Measurements from ENCODE around the gene HSD17B8. TPM values are rescaled to one million over a fixed set of nuclear protein-coding genes. Genes with fewer than 3 reads are reported as not detected.

HSD17B8 gene
- 10 to 100 TPM; 35.8 to 36.0 TPM for total RNA-seq

- ATAC-seq (replicated peaks in 1 of 2) (peak; percentile 54 to 57), DNase-seq (peak; percentile 93 to 97)
- Mint-ChIP-seq H3K36me3 (ENCODE audit: insufficient read depth in 2 of 2) (peaks cover 22 to 25% of the 10 kb centered on the region in 2 donors), H3K4me1 (ENCODE audit: low read depth) (peaks cover 67% of the 10 kb centered on the region), H3K27ac (peak within 1 kb of the TSS; percentile 85), H3K27me3 (ENCODE audit: low read depth) (no peaks in the 10 kb centered on the region), H3K9me3 (no peaks in the 10 kb centered on the region), H3K4me3 (peak within 1 kb of the TSS; percentile 98 to 100)
Observed at GRCh38 chr6:33204415-33205190, at the start of gene HSD17B8. TSS of gene HSD17B8 (plus strand) at chr6:33204655. CDS start at chr6:33204669, 14 bp downstream.

- Mint-ChIP-seq H3K27ac (no peak overlapping the region), H3K36me3 (ENCODE audit: insufficient read depth in 2 of 2) (peaks cover 3 to 4% of the 10 kb centered on the region in 2 donors), H3K27me3 (ENCODE audit: low read depth) (no peaks in the 10 kb centered on the region), H3K4me1 (ENCODE audit: low read depth) (peaks cover 7% of the 10 kb centered on the region), H3K9me3 (peaks cover 0 to 4% of the 10 kb centered on the region in 2 donors), H3K4me3 (no peak overlapping the region)
- DNase-seq (no peak), ATAC-seq (replicated peaks in 1 of 2) (no peak)
Observed at GRCh38 chr6:33156561-33156960, 47.9 kb upstream of the HSD17B8 start.

DNA sequence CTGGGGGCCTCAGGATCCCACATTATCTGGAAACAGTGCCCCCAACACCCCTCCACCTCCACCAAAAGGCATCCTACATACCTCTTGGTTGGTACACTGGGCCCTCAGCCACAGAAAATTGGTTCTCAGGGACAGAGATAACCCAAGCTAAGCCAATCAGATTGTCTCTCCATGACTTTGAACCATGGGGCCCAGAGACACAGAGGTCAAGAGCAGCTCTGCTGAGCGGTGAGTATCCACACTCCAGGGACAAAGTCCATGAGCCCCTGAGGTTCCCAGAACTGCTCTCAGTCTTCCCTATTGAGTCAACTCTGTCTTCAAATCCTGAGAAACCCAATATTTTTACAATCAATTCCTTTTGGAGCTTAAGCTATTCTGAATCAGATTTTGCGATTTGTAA lies 47.5 kb upstream of the HSD17B8 start:
- ATAC-seq (replicated peaks in 1 of 2) (no peak), DNase-seq (no peak)
- peaks cover 12% of the 10 kb centered on the region for H3K4me1 Mint-ChIP-seq (ENCODE audit: low read depth)
- H3K27ac Mint-ChIP-seq = no peak overlapping the region
- H3K9me3 Mint-ChIP-seq = peaks cover 0 to under 1% of the 10 kb centered on the region in 2 donors
- peaks cover under 1% of the 10 kb centered on the region in 2 donors for H3K36me3 Mint-ChIP-seq (ENCODE audit: insufficient read depth in 2 of 2)
- H3K4me3 Mint-ChIP-seq = no peak overlapping the region
- H3K27me3 Mint-ChIP-seq (ENCODE audit: low read depth) = no peaks in the 10 kb centered on the region

GRCh38 chr6:33160096-33160495 lies 44.4 kb upstream of the HSD17B8 start:
- Mint-ChIP-seq H3K36me3 (ENCODE audit: insufficient read depth in 2 of 2) (no peaks in the 10 kb centered on the region), H3K27ac (no peak overlapping the region), H3K4me3 (no peak overlapping the region), H3K9me3 (no peaks in the 10 kb centered on the region), H3K4me1 (ENCODE audit: low read depth) (peaks cover 14% of the 10 kb centered on the region), H3K27me3 (ENCODE audit: low read depth) (no peaks in the 10 kb centered on the region)
- DNase-seq = no peak
- no peak for ATAC-seq (replicated peaks in 1 of 2)

GRCh38 chr6:33160728-33161344 lies 43.6 kb upstream of the HSD17B8 start:
- H3K27ac Mint-ChIP-seq = no peak overlapping the region
- DNase-seq = peak in 1 of 2 donors; percentile 28
- H3K27me3 Mint-ChIP-seq (ENCODE audit: low read depth) = no peaks in the 10 kb centered on the region
- H3K9me3 Mint-ChIP-seq = no peaks in the 10 kb centered on the region
- peak overlapping the region; percentile 84 to 89 for H3K4me3 Mint-ChIP-seq
- no peaks in the 10 kb centered on the region for H3K36me3 Mint-ChIP-seq (ENCODE audit: insufficient read depth in 2 of 2)
- H3K4me1 Mint-ChIP-seq (ENCODE audit: low read depth) = peaks cover 14% of the 10 kb centered on the region
- peak in 1 of 2 donors; percentile 33 for ATAC-seq (replicated peaks in 1 of 2)

DNA sequence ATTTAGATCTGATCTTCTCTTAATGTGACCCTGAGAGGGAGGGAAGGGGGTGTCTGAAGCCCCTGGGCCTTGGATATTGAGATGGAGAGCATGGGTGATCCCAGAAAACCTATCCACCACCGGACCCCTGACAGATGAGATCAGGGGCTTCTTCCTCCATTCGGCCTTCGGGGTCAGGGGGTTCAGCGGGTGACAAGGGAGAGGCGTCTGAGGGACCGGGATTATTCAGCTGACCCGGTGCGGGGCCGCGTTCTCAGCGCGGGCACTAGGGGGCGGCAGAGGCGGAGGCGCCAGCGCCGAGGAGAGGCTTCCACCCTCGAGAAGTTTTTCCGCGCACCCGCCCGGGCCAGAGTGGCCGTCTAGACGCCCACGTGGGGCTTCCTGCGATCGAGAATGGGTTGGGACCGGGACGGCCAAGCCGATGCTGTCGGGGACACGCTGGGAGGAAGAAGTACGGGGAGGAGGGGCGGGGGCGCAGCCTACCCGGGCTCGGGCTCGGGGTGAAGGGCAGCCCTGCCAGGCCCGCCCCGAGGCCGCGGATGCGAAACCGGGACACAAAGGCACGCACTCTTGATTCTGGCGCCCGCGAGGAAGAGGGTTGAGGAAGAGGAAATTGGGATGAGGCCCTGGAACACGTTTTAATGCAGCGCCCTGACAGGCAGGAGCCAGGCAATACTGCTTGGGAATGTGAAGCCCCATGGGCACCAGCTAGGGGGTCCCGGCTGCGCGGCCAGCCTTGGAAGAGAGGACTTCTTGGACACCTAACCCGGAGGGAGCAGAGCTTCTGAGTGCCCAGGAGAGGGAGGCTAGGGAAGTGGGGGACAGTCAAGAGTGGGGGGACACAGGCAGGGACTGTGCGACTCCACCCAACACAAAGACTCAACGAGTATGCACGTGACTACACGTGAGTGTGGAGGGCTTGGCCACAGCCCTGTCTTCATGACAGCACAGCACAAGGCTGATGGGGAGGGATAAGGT lies 42.8 kb upstream of the HSD17B8 start:
- peaks cover 14% of the 10 kb centered on the region for H3K4me1 Mint-ChIP-seq (ENCODE audit: low read depth)
- H3K27ac Mint-ChIP-seq = no peak overlapping the region
- DNase-seq = peak; percentile 86 to 92

GRCh38 chr6:33163540-33163939 lies 40.9 kb upstream of the HSD17B8 start:
- Mint-ChIP-seq H3K27ac (no peak overlapping the region), H3K27me3 (ENCODE audit: low read depth) (no peaks in the 10 kb centered on the region), H3K4me1 (ENCODE audit: low read depth) (peaks cover 14% of the 10 kb centered on the region), H3K9me3 (no peaks in the 10 kb centered on the region), H3K36me3 (ENCODE audit: insufficient read depth in 2 of 2) (no peaks in the 10 kb centered on the region), H3K4me3 (no peak overlapping the region)
- DNase-seq = no peak
- no peak for ATAC-seq (replicated peaks in 1 of 2)

More for the DNA sequence above, 42.8 kb upstream of the HSD17B8 start:
- peak; percentile 93 to 95 for ATAC-seq (replicated peaks in 1 of 2)
- Mint-ChIP-seq H3K9me3 (no peaks in the 10 kb centered on the region), H3K27me3 (ENCODE audit: low read depth) (no peaks in the 10 kb centered on the region), H3K36me3 (ENCODE audit: insufficient read depth in 2 of 2) (no peaks in the 10 kb centered on the region), H3K4me3 (peak overlapping the region; percentile 84 to 89)

DNA sequence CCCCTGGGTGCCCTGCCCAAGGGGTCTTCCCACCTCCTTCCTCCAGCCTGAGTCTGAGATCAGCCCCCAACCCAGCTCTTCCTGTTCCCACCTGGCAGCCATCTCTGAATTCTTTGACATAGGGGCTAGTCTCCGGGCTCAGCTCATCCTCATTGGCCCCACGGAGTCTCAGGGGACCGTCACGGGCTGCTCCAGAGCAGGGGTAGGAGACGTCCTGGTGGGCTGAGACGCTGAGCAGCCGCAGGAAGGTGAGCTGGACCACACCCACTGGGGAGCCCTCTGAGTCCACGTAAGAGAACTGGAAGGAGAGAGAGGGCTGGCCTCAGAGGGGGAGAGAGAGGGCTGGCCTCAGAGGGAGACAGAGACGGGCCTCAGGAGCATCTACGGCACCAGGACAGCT lies 40.3 kb upstream of the HSD17B8 start:
- H3K27me3 Mint-ChIP-seq (ENCODE audit: low read depth) = no peaks in the 10 kb centered on the region
- ATAC-seq (replicated peaks in 1 of 2) (no peak), DNase-seq (no peak)
- H3K27ac Mint-ChIP-seq = no peak overlapping the region
- H3K4me3 Mint-ChIP-seq = no peak overlapping the region
- no peaks in the 10 kb centered on the region for H3K36me3 Mint-ChIP-seq (ENCODE audit: insufficient read depth in 2 of 2)
- no peaks in the 10 kb centered on the region for H3K9me3 Mint-ChIP-seq
- H3K4me1 Mint-ChIP-seq (ENCODE audit: low read depth) = peaks cover 14% of the 10 kb centered on the region

- H3K9me3 Mint-ChIP-seq = no peaks in the 10 kb centered on the region
- DNase-seq (no peak), ATAC-seq (replicated peaks in 1 of 2) (no peak)
- H3K4me1 Mint-ChIP-seq (ENCODE audit: low read depth) = peaks cover 14% of the 10 kb centered on the region
- H3K27ac Mint-ChIP-seq = no peak overlapping the region
- no peaks in the 10 kb centered on the region for H3K27me3 Mint-ChIP-seq (ENCODE audit: low read depth)
- H3K4me3 Mint-ChIP-seq = no peak overlapping the region
- no peaks in the 10 kb centered on the region for H3K36me3 Mint-ChIP-seq (ENCODE audit: insufficient read depth in 2 of 2)
Observed at GRCh38 chr6:33164665-33165373, 39.6 kb upstream of the HSD17B8 start.

GRCh38 chr6:33165581-33166258 lies 38.7 kb upstream of the HSD17B8 start:
- no peak for DNase-seq
- Mint-ChIP-seq H3K4me1 (ENCODE audit: low read depth) (peaks cover 14% of the 10 kb centered on the region), H3K27me3 (ENCODE audit: low read depth) (no peaks in the 10 kb centered on the region), H3K36me3 (ENCODE audit: insufficient read depth in 2 of 2) (no peaks in the 10 kb centered on the region), H3K4me3 (no peak overlapping the region), H3K9me3 (no peaks in the 10 kb centered on the region), H3K27ac (no peak overlapping the region)
- ATAC-seq (replicated peaks in 1 of 2) = no peak

DNA sequence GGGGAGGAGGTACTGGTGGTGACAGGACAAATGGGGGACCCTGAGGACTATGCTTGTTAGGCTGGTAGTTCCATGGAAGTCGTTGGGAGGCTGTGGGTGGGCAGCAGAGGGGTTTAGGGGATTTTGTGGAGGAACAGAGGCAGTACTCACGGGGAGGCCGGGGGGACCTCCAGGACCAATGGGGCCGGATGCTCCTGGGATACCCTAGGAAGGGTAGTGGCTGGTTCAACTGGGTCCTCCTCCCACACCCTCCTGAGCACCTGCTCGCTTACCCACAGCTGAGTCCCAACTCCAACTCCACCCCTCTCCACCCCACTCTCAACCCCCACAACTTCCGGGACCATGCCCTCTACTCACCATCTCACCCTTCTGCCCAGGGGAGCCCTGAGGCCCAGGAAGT lies 38.1 kb upstream of the HSD17B8 start:
- Mint-ChIP-seq H3K27ac (no peak overlapping the region), H3K4me3 (no peak overlapping the region), H3K4me1 (ENCODE audit: low read depth) (peaks cover 9% of the 10 kb centered on the region), H3K9me3 (no peaks in the 10 kb centered on the region), H3K36me3 (ENCODE audit: insufficient read depth in 2 of 2) (no peaks in the 10 kb centered on the region), H3K27me3 (ENCODE audit: low read depth) (no peaks in the 10 kb centered on the region)
- no peak for ATAC-seq (replicated peaks in 1 of 2)
- no peak for DNase-seq

DNA sequence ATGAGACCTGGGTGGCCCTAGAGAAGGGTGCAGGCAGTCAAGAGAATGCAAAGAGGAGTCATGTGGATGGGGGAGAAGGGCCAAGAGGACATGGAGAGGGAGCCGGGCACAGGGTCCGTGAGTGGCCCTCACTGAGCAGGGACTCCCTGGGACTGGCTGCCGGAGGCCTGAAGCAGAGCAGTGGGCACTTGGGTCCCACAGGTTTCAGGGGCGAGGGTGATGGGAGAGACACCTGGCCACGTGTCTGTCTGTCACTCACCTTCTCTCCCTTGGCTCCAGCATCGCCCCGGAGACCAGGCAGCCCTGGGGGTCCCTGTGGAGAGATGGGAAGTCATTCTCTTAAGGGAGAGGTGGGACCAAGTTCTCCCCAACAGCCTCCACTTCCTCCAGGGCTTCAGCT lies 37.6 kb upstream of the HSD17B8 start:
- Mint-ChIP-seq H3K36me3 (ENCODE audit: insufficient read depth in 2 of 2) (no peaks in the 10 kb centered on the region), H3K27ac (no peak overlapping the region), H3K9me3 (no peaks in the 10 kb centered on the region), H3K27me3 (ENCODE audit: low read depth) (no peaks in the 10 kb centered on the region), H3K4me3 (no peak overlapping the region), H3K4me1 (ENCODE audit: low read depth) (peaks cover 4% of the 10 kb centered on the region)
- DNase-seq (no peak), ATAC-seq (replicated peaks in 1 of 2) (no peak)

All from activated T-cell treated with anti-CD3 and anti-CD28 coated beads, Interleukin-2, amount 50 U/mL, for 72 hours (primary cell).